ENCODE results near the gene ZNF365.
A peak's percentile ranks its signal among the peaks of the same experiment; 100 is the strongest.

The ZNF365 gene

GRCh38 chr10:62422068-62422590 is 48.0 kb downstream of the ZNF365 start:
- DNase-seq, result no peak

GRCh38 chr10:62424026-62424425 is 49.9 kb downstream of the ZNF365 start:
- DNase-seq, result peak; percentile 28

GRCh38 chr10:62426086-62426485 is 51.9 kb downstream of the ZNF365 start:
- DNase-seq, result no peak

GRCh38 chr10:62426600-62426999 is 52.4 kb downstream of the ZNF365 start:
- DNase-seq, result no peak

- no peak for DNase-seq
Measured at GRCh38 chr10:62430881-62431280, 56.7 kb downstream of the ZNF365 start.

- peak; percentile 20 for DNase-seq
Measured at GRCh38 chr10:62433181-62433692, 59.1 kb downstream of the ZNF365 start.

GRCh38 chr10:62433901-62434300 is 59.7 kb downstream of the ZNF365 start:
- DNase-seq, result no peak

- DNase-seq, result peak; percentile 84
Measured at GRCh38 chr10:62437696-62438095, 63.5 kb downstream of the ZNF365 start.

- no peak for DNase-seq
Measured at GRCh38 chr10:62442006-62442405, 67.8 kb downstream of the ZNF365 start.

- no peak for DNase-seq
Measured at GRCh38 chr10:62442894-62443669, 68.9 kb downstream of the ZNF365 start.

GRCh38 chr10:62443866-62444265 is 69.7 kb downstream of the ZNF365 start:
- peak; percentile 15 for DNase-seq

- DNase-seq, result no peak
Measured at GRCh38 chr10:62446627-62447026, 72.5 kb downstream of the ZNF365 start.

GRCh38 chr10:62450912-62451610 is 76.9 kb downstream of the ZNF365 start:
- no peak for DNase-seq

- DNase-seq, result no peak
Measured at GRCh38 chr10:62451611-62451975, 77.4 kb downstream of the ZNF365 start.
